SK-N-MC (cell line): ENCODE results near the gene DHPS.

Source experiments
- EZH2 ChIP-seq: fragments of 200-600 bp; sonication (generic); IDR thresholded peaks from one replicate; pipeline ENCODE4 v1.6.1; 2017; ENCODE audit warnings: antibody characterized with exemption
- FOXP2 ChIP-seq: optimal IDR thresholded peaks from 2 replicates; pipeline ENCODE3; 2011; ENCODE audit warnings: mild to moderate bottlenecking, moderate library complexity; ENCODE audit not compliant: insufficient read depth; ENCODE audit errors: extremely low read length, control extremely low read depth
- POLR2AphosphoS5 ChIP-seq: IDR thresholded peaks from 2 replicates; pipeline ENCODE4 v1.6.1; 2012; ENCODE audit warnings: mild to moderate bottlenecking, low read depth, low read length, borderline replicate concordance

GRCh38 chr19:12689581-12690216 is 8.0 kb upstream of the DHPS start:
- TF ChIP-seq EZH2 (no peak), POLR2AphosphoS5 (no peak; the same call in 1 of the 2 replicates), FOXP2 (no peak)
